Measurements from ENCODE around the gene SORBS2. TPM values are rescaled to one million over a fixed set of nuclear protein-coding genes. Genes with fewer than 3 reads are reported as not detected.

Gene SORBS2
- total and polyA plus RNA-seq, 2 donors (not counting 1 experiment from before 2014, with no cell fraction given) = 0.25 to 0.89 TPM

DNA sequence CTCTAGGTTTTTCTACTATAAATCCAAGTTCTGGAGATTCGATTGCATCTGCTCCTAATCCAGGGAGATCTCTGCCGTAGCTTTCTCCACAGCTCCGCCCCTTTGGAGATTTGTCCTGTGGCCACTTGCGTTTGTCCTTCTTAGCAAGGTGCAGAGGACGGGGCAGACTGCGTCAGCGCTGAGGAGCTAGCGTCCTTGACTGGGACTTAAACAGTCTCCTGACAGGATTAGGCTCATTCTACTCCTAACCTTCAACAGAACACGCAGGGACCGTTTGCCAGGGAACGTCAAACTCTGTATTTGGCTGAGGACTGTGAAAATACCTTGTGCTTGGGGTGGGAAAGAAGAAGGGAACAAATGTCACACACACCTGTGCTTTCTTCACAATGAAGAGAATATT is 38.6 kb downstream of the SORBS2 start:
- ATAC-seq (ENCODE audit: low read depth) (no peak), DNase-seq (no peak)
- POLR2A ChIA-PET = no interaction called here

DNA sequence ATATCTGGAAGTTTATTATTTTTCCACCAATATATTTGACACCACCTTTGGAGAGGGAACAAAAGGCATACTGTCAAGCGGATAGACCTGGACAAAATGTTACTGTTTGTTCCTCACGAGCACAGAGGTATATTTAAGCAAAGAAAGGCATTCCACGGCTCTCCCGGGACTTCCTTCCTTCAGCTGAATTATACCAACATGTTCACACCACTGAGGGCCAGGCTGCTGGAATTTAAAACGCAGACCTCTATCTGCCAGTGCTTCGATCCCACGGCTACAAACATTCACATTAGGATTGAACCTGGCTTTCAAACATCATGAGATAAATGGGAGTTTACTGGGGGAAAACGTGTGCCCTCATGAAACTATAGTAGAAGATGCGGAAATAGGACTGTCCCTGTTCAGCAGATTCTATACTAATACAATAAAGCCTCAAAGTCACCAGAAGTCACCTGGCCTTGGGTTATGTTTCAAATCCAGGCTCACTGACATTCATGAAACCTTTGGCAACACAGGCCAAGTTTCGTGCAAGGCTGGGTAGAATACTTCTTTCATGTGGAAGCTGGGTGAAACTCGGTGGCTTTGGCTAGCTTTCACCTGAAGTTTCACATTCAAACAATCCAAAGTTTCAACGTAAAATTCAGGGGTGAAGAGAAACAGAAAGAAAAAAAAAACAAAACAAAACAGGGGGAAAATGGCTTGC is 39.5 kb downstream of the SORBS2 start:
- Histone ChIP-seq H4K20me1 (ENCODE audit: control insufficient read depth, insufficient read depth, low read length, poor library complexity, severe bottlenecking) (no peaks in the 10 kb centered on the region), H3K4me1 (ENCODE audit: control insufficient read depth in 2 of 2, insufficient read depth in 2 of 2, low read length in 2 of 2) (no peaks in the 10 kb centered on the region), H3K27me3 (replicated peaks in 1 of 4; ENCODE audit: control extremely low read depth in 1 of 4, control insufficient read depth in 3 of 4, insufficient read depth in 4 of 4, low read length in 3 of 4) (peaks cover 0 to 2% (median 0%) of the 10 kb centered on the region in 4 experiments), H2AFZ (ENCODE audit: insufficient read depth, low read depth, low read length, poor library complexity, severe bottlenecking) (no peak overlapping the region), H3K79me2 (ENCODE audit: control insufficient read depth, insufficient read depth, low read length) (no peaks in the 10 kb centered on the region), H3K4me2 (replicated peaks; ENCODE audit: low read depth, low read length, poor library complexity, severe bottlenecking) (no peak overlapping the region), H3K4me3 (ENCODE audit: control extremely low read depth in 1 of 5, extremely low read depth in 1 of 5, insufficient read depth in 1 of 5, low read depth in 2 of 5, low read length in 4 of 5) (no peak overlapping the region), H3K9ac (ENCODE audit: low read length) (no peak overlapping the region), H3K27ac (ENCODE audit: low read length in 2 of 2) (no peak overlapping the region), H3K36me3 (replicated peaks in 1 of 2; ENCODE audit: control extremely low read depth in 1 of 2, control insufficient read depth in 1 of 2, extremely low read depth in 1 of 2, insufficient read depth in 2 of 2, low read length in 1 of 2) (no peaks in the 10 kb centered on the region), H3K9me3 (ENCODE audit: control extremely low read depth in 1 of 3, control insufficient read depth in 2 of 3, insufficient read depth in 1 of 3, low read length in 2 of 3) (peaks cover 0 to 2% (median 2%) of the 10 kb centered on the region in 3 donors)
- no peak for ATAC-seq (ENCODE audit: low read depth)
- H3K9me3 Mint-ChIP-seq (ENCODE audit: insufficient read depth) = peaks cover 6% of the 10 kb centered on the region
- intact Hi-C loops (cut with micrococcal nuclease) = no loop called here
- ChIA-PET CTCF (no interaction called here), POLR2A (no interaction called here)
- TF ChIP-seq, protein P1, sequence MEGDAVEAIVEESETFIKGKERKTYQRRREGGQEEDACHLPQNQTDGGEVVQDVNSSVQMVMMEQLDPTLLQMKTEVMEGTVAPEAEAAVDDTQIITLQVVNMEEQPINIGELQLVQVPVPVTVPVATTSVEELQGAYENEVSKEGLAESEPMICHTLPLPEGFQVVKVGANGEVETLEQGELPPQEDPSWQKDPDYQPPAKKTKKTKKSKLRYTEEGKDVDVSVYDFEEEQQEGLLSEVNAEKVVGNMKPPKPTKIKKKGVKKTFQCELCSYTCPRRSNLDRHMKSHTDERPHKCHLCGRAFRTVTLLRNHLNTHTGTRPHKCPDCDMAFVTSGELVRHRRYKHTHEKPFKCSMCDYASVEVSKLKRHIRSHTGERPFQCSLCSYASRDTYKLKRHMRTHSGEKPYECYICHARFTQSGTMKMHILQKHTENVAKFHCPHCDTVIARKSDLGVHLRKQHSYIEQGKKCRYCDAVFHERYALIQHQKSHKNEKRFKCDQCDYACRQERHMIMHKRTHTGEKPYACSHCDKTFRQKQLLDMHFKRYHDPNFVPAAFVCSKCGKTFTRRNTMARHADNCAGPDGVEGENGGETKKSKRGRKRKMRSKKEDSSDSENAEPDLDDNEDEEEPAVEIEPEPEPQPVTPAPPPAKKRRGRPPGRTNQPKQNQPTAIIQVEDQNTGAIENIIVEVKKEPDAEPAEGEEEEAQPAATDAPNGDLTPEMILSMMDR (IDR thresholded peaks at IDR 0.05) = no peak
- no peak for TF ChIP-seq EZH2 (IDR thresholded peaks at IDR 0.05; ENCODE audit: borderline replicate concordance, insufficient read depth, low read depth, low read length, poor library complexity, severe bottlenecking)
- no peaks in the 10 kb centered on the region for H3K4me1 Mint-ChIP-seq
- H3K27me3 Mint-ChIP-seq = peaks cover 22% of the 10 kb centered on the region
- 76% methylated on average over 2 of the region's 12 CpGs for WGBS (ENCODE audit: insufficient coverage)
- no peak overlapping the region for H3K27ac Mint-ChIP-seq
- no peak overlapping the region for H3K4me3 Mint-ChIP-seq
- DNase-seq = no peak

More for the DNA sequence above, 38.6 kb downstream of the SORBS2 start:
- Histone ChIP-seq H2AFZ (ENCODE audit: insufficient read depth, low read depth, low read length, poor library complexity, severe bottlenecking) (no peak overlapping the region), H3K4me1 (ENCODE audit: control insufficient read depth in 2 of 2, insufficient read depth in 2 of 2, low read length in 2 of 2) (no peaks in the 10 kb centered on the region), H4K20me1 (ENCODE audit: control insufficient read depth, insufficient read depth, low read length, poor library complexity, severe bottlenecking) (no peaks in the 10 kb centered on the region), H3K79me2 (ENCODE audit: control insufficient read depth, insufficient read depth, low read length) (no peaks in the 10 kb centered on the region), H3K36me3 (replicated peaks in 1 of 2; ENCODE audit: control extremely low read depth in 1 of 2, control insufficient read depth in 1 of 2, extremely low read depth in 1 of 2, insufficient read depth in 2 of 2, low read length in 1 of 2) (no peaks in the 10 kb centered on the region), H3K4me2 (replicated peaks; ENCODE audit: low read depth, low read length, poor library complexity, severe bottlenecking) (no peak overlapping the region), H3K9me3 (ENCODE audit: control extremely low read depth in 1 of 3, control insufficient read depth in 2 of 3, insufficient read depth in 1 of 3, low read length in 2 of 3) (peaks cover 0 to 2% (median 2%) of the 10 kb centered on the region in 3 donors), H3K4me3 (ENCODE audit: control extremely low read depth in 1 of 5, extremely low read depth in 1 of 5, insufficient read depth in 1 of 5, low read depth in 2 of 5, low read length in 4 of 5) (no peak overlapping the region), H3K9ac (ENCODE audit: low read length) (no peak overlapping the region), H3K27ac (ENCODE audit: low read length in 2 of 2) (no peak overlapping the region), H3K27me3 (replicated peaks in 1 of 4; ENCODE audit: control extremely low read depth in 1 of 4, control insufficient read depth in 3 of 4, insufficient read depth in 4 of 4, low read length in 3 of 4) (peaks cover 0 to 2% (median 0%) of the 10 kb centered on the region in 4 experiments)
- Mint-ChIP-seq H3K4me1 (no peaks in the 10 kb centered on the region), H3K27me3 (peaks cover 17% of the 10 kb centered on the region), H3K27ac (no peak overlapping the region), H3K9me3 (ENCODE audit: insufficient read depth) (peaks cover 6% of the 10 kb centered on the region), H3K4me3 (no peak overlapping the region)
- CTCF ChIA-PET = no interaction called here
- intact Hi-C loops (cut with micrococcal nuclease) = no loop called here
- TF ChIP-seq EZH2 (IDR thresholded peaks at IDR 0.05; ENCODE audit: borderline replicate concordance, insufficient read depth, low read depth, low read length, poor library complexity, severe bottlenecking) = no peak
- TF ChIP-seq, protein P1 (IDR thresholded peaks at IDR 0.05) = no peak
- 79% methylated on average over 7 of the region's 11 CpGs for WGBS (ENCODE audit: insufficient coverage)
